Natural killer cell (primary cell): ENCODE measurements around the gene PLCD3. TPM values are rescaled to one million over a fixed set of nuclear protein-coding genes. Genes with fewer than 3 reads are reported as not detected.

Experiments
- ATAC-seq, 3 donors: fragments of 150-1000 bp in 2 of 3; fragments of 200-7000 bp in 1 of 3; cut with Tn5 transposase; 1 replicate in 1 of 3; 2 replicates in 2 of 3; pipeline ENCODE4 v1.10.0; 2021; ENCODE audit warnings: mild to moderate bottlenecking in 2 of 3, moderate library complexity in 2 of 3
- DNase-seq, 2 donors: peaks; one replicate each; pipeline versions ENCODE4 v3.0.0 to v3.0.0-alpha.2; 2013 to 2021; ENCODE audit warnings: mixed read lengths in 1 of 2
- H3K27ac ChIP-seq: one replicate; pipeline ENCODE4 v1.5.1; 2013; ENCODE audit warnings: mild to moderate bottlenecking, low read length
- H3K27me3 ChIP-seq: one replicate; pipeline ENCODE4 v1.6.1; 2013; ENCODE audit warnings: low read length; ENCODE audit not compliant: control insufficient read depth, insufficient read depth
- H3K36me3 ChIP-seq: one replicate; pipeline ENCODE4 v1.6.1; 2013; ENCODE audit warnings: low read length; ENCODE audit not compliant: control insufficient read depth, insufficient read depth
- H3K4me1 ChIP-seq: one replicate; pipeline ENCODE4 v1.6.1; 2013; ENCODE audit warnings: low read length; ENCODE audit not compliant: control insufficient read depth, insufficient read depth
- H3K4me3 ChIP-seq: one replicate; pipeline ENCODE4 v1.5.1; 2013; ENCODE audit warnings: low read length
- H3K9me3 ChIP-seq: one replicate; pipeline ENCODE4 v1.6.1; 2013; ENCODE audit warnings: low read length; ENCODE audit not compliant: control insufficient read depth, insufficient read depth
- H3K27ac Mint-ChIP-seq, 2 donors: one replicate each; pipeline ENCODE4 v1.8.0; 2022; ENCODE audit warnings: mild to moderate bottlenecking in 2 of 2, mixed read lengths in 2 of 2, moderate library complexity in 1 of 2
- H3K27me3 Mint-ChIP-seq, 2 donors: one replicate each; pipeline ENCODE4 v1.8.0; 2022; ENCODE audit warnings: low read depth in 2 of 2, mixed read lengths in 2 of 2
- H3K36me3 Mint-ChIP-seq: one replicate; pipeline ENCODE4 v1.8.0; 2022; ENCODE audit warnings: mixed read lengths
- H3K4me1 Mint-ChIP-seq, 2 donors: one replicate each; pipeline ENCODE4 v1.8.0; 2022; ENCODE audit warnings: mixed read lengths in 2 of 2
- H3K4me3 Mint-ChIP-seq: one replicate; pipeline ENCODE4 v1.8.0; 2022; ENCODE audit warnings: mild to moderate bottlenecking, moderate library complexity, mixed read lengths
- H3K9me3 Mint-ChIP-seq, 2 donors: one replicate each; pipeline ENCODE4 v1.8.0; 2022; ENCODE audit warnings: mixed read lengths in 2 of 2
- CTCF ChIP-seq: fragments of 200-600 bp; IDR thresholded peaks from one replicate; pipeline ENCODE4 v1.8.0; 2022; ENCODE audit warnings: antibody characterized with exemption
- WGBS: methylation state at CpG from one replicate; pipeline ENCODE4 v1.1.7; 2013; ENCODE audit warnings: missing lambda C conversion rate; ENCODE audit not compliant: insufficient coverage; 5-methylcytosine and 5-hydroxymethylcytosine counted together
- intact Hi-C: fragments of 100-400 bp; cut with micrococcal nuclease; formaldehyde crosslinking; loops from one replicate; pipeline ENCODE4 v1.14.2; 2022
- total RNA-seq, 4 donors: library from RNA; stranded (reverse); fragments of 120-200 nt in 1 of 4; gene quantifications; one replicate each; pipeline versions ENCODE4 v1.2.3 to v1.2.4, GENCODE V29; 2013 to 2022

Gene PLCD3
- total RNA-seq, 3 donors from 2014 or later (not counting 1 experiment from before 2014, with no cell fraction given), result 2.5 to 2.9 (median 2.5) TPM

- ATAC-seq (no peak), DNase-seq (no peak)
- Mint-ChIP-seq H3K27me3 (no peaks in the 10 kb centered on the region), H3K4me3 (peak overlapping the region; percentile 90), H3K36me3 (no peaks in the 10 kb centered on the region), H3K4me1 (peaks cover 18 to 25% of the 10 kb centered on the region in 2 donors), H3K9me3 (no peaks in the 10 kb centered on the region), H3K27ac (peak overlapping the region in 1 of 2 donors; percentile 77)
- Histone ChIP-seq H3K4me1 (peaks cover 29% of the 10 kb centered on the region), H3K27me3 (no peaks in the 10 kb centered on the region), H3K27ac (no peak overlapping the region), H3K9me3 (no peaks in the 10 kb centered on the region), H3K36me3 (no peaks in the 10 kb centered on the region), H3K4me3 (no peak overlapping the region)
- TF ChIP-seq CTCF, result no peak
- 94% methylated on average over 11 of the region's 12 CpGs for WGBS
- intact Hi-C loops, result no loop called here
Observed at GRCh38 chr17:45136846-45137560, 4.7 kb upstream of the PLCD3 start.

GRCh38 chr17:45135978-45136791 is 3.9 kb upstream of the PLCD3 start:
- no peaks in the 10 kb centered on the region for H3K36me3 ChIP-seq
- DNase-seq (no peak), ATAC-seq (no peak)
- peaks cover 33% of the 10 kb centered on the region for H3K4me1 ChIP-seq
- H3K27ac ChIP-seq, result peak overlapping the region; percentile 69
- no peak for TF ChIP-seq CTCF
- H3K36me3 Mint-ChIP-seq, result no peaks in the 10 kb centered on the region
- H3K27me3 Mint-ChIP-seq, result peaks cover 0 to 1% of the 10 kb centered on the region in 2 donors
- H3K27me3 ChIP-seq, result no peaks in the 10 kb centered on the region
- no peaks in the 10 kb centered on the region for H3K9me3 Mint-ChIP-seq
- intact Hi-C loops, result loop anchor here (1.0 to 2.0 kb wide), 5 partner anchors 13 to 249 kb away; partner anchors contain the start of genes HEXIM1 and HEXIM2
- H3K4me3 Mint-ChIP-seq, result peak overlapping the region; percentile 90
- peak overlapping the region; percentile 81 for H3K4me3 ChIP-seq
- H3K9me3 ChIP-seq, result no peaks in the 10 kb centered on the region
- H3K27ac Mint-ChIP-seq, result peak overlapping the region; percentile 77 to 90
- WGBS, result 65% methylated on average over 21 of the region's 21 CpGs
- peaks cover 16 to 23% of the 10 kb centered on the region in 2 donors for H3K4me1 Mint-ChIP-seq

- Histone ChIP-seq H3K27me3 (no peaks in the 10 kb centered on the region), H3K27ac (peak within 1 kb of the TSS; percentile 69), H3K36me3 (no peaks in the 10 kb centered on the region), H3K4me1 (peaks cover 33% of the 10 kb centered on the region), H3K4me3 (peak within 1 kb of the TSS; percentile 81), H3K9me3 (no peaks in the 10 kb centered on the region)
- Mint-ChIP-seq H3K9me3 (no peaks in the 10 kb centered on the region), H3K36me3 (no peaks in the 10 kb centered on the region), H3K4me3 (peak within 1 kb of the TSS; percentile 90), H3K27me3 (peaks cover 0 to 3% of the 10 kb centered on the region in 2 donors), H3K27ac (peak within 1 kb of the TSS; percentile 77 to 90), H3K4me1 (peaks cover 12 to 20% of the 10 kb centered on the region in 2 donors)
- peak; percentile 100 for TF ChIP-seq CTCF
- peak; percentile 98 to 99 for DNase-seq
- 6% methylated on average over 40 of the region's 40 CpGs for WGBS
- peak; percentile 86 to 96 (median 88) for ATAC-seq
- intact Hi-C loops, result loop anchor here (1.0 to 2.0 kb wide), 5 partner anchors 13 to 250 kb away; partner anchors contain the start of genes HEXIM1 and HEXIM2
Observed at GRCh38 chr17:45135192-45135977, 3.1 kb upstream of the PLCD3 start, which contains the start of gene ACBD4. ACBD4 (plus strand) TSS chr17:45135687; CDS start chr17:45136145, 458 bp downstream.
